ENCODE data around the gene C1orf167.
A peak's percentile ranks its signal among the peaks of the same experiment; 100 is the strongest.

C1orf167 gene

GRCh38 chr1:11838349-11839272 is 76.6 kb downstream of the C1orf167 start:
- peak; percentile 65 for DNase-seq
